ENCODE measurements around the gene KLC1. TPM values are rescaled to one million over a fixed set of nuclear protein-coding genes. Genes with fewer than 3 reads are reported as not detected.

KLC1 gene
- total and polyA plus RNA-seq, 2 donors (not counting 1 experiment from before 2014, with no cell fraction given), result 102 to 243 TPM

DNA sequence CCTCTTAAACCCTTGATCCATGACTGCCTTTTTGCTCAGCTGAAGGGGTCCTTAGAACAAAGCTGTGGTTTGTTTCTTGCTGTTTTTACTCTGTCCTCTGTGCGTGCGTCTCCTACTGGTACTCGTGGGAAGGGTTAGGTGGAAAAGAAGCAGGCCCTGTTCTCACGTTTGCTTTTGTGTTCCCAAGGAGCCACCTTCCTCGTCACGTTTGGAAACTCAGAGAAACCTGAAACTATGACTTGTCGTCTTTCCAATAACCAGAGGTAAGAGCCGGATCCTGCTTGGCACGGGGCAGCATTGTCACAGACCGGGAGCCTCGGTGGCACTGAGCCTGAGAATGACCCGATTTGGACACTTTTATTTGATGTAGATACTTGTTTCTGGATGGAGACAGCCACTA, 99.7 kb downstream of the KLC1 start:
- POLR2A ChIA-PET, result no interaction called here
- intact Hi-C loops (cut with micrococcal nuclease), result no loop called here
- Histone ChIP-seq H4K20me1 (ENCODE audit: control insufficient read depth, insufficient read depth, low read length, poor library complexity, severe bottlenecking) (no peaks in the 10 kb centered on the region), H3K79me2 (ENCODE audit: control insufficient read depth, insufficient read depth, low read length) (peaks cover 2% of the 10 kb centered on the region), H3K27ac (ENCODE audit: low read length in 2 of 2) (no peak overlapping the region), H3K4me3 (ENCODE audit: control extremely low read depth in 1 of 5, extremely low read depth in 1 of 5, insufficient read depth in 1 of 5, low read depth in 2 of 5, low read length in 4 of 5) (no peak overlapping the region), H3K27me3 (replicated peaks in 1 of 4; ENCODE audit: control extremely low read depth in 1 of 4, control insufficient read depth in 3 of 4, insufficient read depth in 4 of 4, low read length in 3 of 4) (no peaks in the 10 kb centered on the region), H2AFZ (ENCODE audit: insufficient read depth, low read depth, low read length, poor library complexity, severe bottlenecking) (no peak overlapping the region), H3K4me1 (ENCODE audit: control insufficient read depth in 2 of 2, insufficient read depth in 2 of 2, low read length in 2 of 2) (no peaks in the 10 kb centered on the region), H3K9ac (ENCODE audit: low read length) (no peak overlapping the region), H3K4me2 (replicated peaks; ENCODE audit: low read depth, low read length, poor library complexity, severe bottlenecking) (no peak overlapping the region), H3K36me3 (replicated peaks in 1 of 2; ENCODE audit: control extremely low read depth in 1 of 2, control insufficient read depth in 1 of 2, extremely low read depth in 1 of 2, insufficient read depth in 2 of 2, low read length in 1 of 2) (peaks cover 0 to 12% of the 10 kb centered on the region in 2 experiments), H3K9me3 (ENCODE audit: control extremely low read depth in 1 of 3, control insufficient read depth in 2 of 3, insufficient read depth in 1 of 3, low read length in 2 of 3) (no peaks in the 10 kb centered on the region)
- Mint-ChIP-seq H3K9me3 (ENCODE audit: insufficient read depth) (no peaks in the 10 kb centered on the region), H3K4me3 (no peak overlapping the region), H3K27ac (no peak overlapping the region), H3K4me1 (no peaks in the 10 kb centered on the region), H3K27me3 (no peaks in the 10 kb centered on the region)
- 98% methylated on average over 12 of the region's 12 CpGs for WGBS (ENCODE audit: insufficient coverage)
- no peak for DNase-seq
- ATAC-seq (ENCODE audit: low read depth), result no peak
- TF ChIP-seq EZH2 (IDR thresholded peaks at IDR 0.05; ENCODE audit: borderline replicate concordance, insufficient read depth, low read depth, low read length, poor library complexity, severe bottlenecking), result no peak
- TF ChIP-seq, protein P1, sequence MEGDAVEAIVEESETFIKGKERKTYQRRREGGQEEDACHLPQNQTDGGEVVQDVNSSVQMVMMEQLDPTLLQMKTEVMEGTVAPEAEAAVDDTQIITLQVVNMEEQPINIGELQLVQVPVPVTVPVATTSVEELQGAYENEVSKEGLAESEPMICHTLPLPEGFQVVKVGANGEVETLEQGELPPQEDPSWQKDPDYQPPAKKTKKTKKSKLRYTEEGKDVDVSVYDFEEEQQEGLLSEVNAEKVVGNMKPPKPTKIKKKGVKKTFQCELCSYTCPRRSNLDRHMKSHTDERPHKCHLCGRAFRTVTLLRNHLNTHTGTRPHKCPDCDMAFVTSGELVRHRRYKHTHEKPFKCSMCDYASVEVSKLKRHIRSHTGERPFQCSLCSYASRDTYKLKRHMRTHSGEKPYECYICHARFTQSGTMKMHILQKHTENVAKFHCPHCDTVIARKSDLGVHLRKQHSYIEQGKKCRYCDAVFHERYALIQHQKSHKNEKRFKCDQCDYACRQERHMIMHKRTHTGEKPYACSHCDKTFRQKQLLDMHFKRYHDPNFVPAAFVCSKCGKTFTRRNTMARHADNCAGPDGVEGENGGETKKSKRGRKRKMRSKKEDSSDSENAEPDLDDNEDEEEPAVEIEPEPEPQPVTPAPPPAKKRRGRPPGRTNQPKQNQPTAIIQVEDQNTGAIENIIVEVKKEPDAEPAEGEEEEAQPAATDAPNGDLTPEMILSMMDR (IDR thresholded peaks at IDR 0.05), result no peak
- CTCF ChIA-PET, result no interaction called here

DNA sequence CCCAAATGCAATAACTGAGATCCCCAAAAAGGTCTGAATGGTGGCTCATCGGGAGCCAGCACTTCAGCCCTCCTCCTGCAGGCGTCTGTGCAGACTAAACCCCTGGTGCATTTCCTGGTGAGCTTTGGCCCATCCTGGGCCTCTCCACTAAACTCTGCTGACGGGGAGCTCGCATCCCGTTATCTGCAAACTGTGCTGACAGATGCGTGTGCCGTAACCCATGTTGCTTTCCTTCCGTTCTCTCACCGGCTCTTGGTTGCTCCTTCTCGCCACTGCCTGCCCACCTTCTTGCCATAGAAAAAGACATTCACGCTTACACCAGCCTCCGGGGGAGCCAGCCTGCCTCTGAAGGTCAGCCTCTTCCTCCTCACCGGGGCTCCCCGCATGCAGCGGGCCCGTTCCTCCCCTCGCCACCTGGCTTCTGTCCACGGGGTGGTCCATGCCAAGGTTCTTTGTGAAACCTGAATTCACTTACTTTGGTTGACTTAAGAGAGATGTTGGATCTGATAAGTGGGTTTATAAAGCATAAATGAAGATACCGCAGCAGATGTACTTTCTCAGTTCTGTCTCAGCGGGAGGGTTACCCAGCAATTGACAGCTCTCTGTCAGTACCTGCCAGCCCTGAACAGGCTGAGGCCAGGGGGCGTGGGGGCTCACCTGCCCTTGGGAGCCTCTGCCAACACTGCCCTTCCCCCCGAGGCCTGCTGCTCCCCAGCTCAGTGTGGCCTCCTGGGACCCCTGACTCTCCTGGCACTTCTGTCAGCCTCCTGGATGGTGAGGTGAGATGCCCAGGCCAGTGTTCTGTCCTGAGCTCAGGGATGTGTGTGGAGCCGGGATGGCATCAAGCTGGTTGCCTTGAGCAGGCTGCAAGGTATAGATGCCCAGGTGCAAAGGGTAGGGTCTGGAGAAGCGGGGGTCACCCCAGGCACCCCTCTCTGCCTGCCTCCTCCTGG, 100.8 kb downstream of the KLC1 start:
- peaks cover 0 to 13% of the 10 kb centered on the region in 2 experiments for H3K36me3 ChIP-seq (replicated peaks in 1 of 2; ENCODE audit: control extremely low read depth in 1 of 2, control insufficient read depth in 1 of 2, extremely low read depth in 1 of 2, insufficient read depth in 2 of 2, low read length in 1 of 2)
- CTCF ChIA-PET, result no interaction called here
- no peak overlapping the region for H3K4me3 ChIP-seq (ENCODE audit: control extremely low read depth in 1 of 5, extremely low read depth in 1 of 5, insufficient read depth in 1 of 5, low read depth in 2 of 5, low read length in 4 of 5)
- TF ChIP-seq, protein P1 (IDR thresholded peaks at IDR 0.05), result no peak
- TF ChIP-seq EZH2 (IDR thresholded peaks at IDR 0.05; ENCODE audit: borderline replicate concordance, insufficient read depth, low read depth, low read length, poor library complexity, severe bottlenecking), result no peak
- no peak overlapping the region for H3K27ac Mint-ChIP-seq
- 94% methylated on average over 24 of the region's 24 CpGs for WGBS (ENCODE audit: insufficient coverage)
- H3K9me3 ChIP-seq (ENCODE audit: control extremely low read depth in 1 of 3, control insufficient read depth in 2 of 3, insufficient read depth in 1 of 3, low read length in 2 of 3), result no peaks in the 10 kb centered on the region
- no peak overlapping the region for H3K4me2 ChIP-seq (replicated peaks; ENCODE audit: low read depth, low read length, poor library complexity, severe bottlenecking)
- POLR2A ChIA-PET, result no interaction called here
- H3K27ac ChIP-seq (ENCODE audit: low read length in 2 of 2), result no peak overlapping the region
- intact Hi-C loops (cut with micrococcal nuclease), result no loop called here
- ATAC-seq (ENCODE audit: low read depth) (no peak), DNase-seq (no peak)
- no peak overlapping the region for H3K4me3 Mint-ChIP-seq
- no peaks in the 10 kb centered on the region for H3K9me3 Mint-ChIP-seq (ENCODE audit: insufficient read depth)
- H3K4me1 Mint-ChIP-seq, result no peaks in the 10 kb centered on the region
- H3K79me2 ChIP-seq (ENCODE audit: control insufficient read depth, insufficient read depth, low read length), result peaks cover 2% of the 10 kb centered on the region
- H2AFZ ChIP-seq (ENCODE audit: insufficient read depth, low read depth, low read length, poor library complexity, severe bottlenecking), result no peak overlapping the region
- no peak overlapping the region for H3K9ac ChIP-seq (ENCODE audit: low read length)
- no peaks in the 10 kb centered on the region for H4K20me1 ChIP-seq (ENCODE audit: control insufficient read depth, insufficient read depth, low read length, poor library complexity, severe bottlenecking)
- H3K27me3 Mint-ChIP-seq, result no peaks in the 10 kb centered on the region
- no peaks in the 10 kb centered on the region for H3K27me3 ChIP-seq (replicated peaks in 1 of 4; ENCODE audit: control extremely low read depth in 1 of 4, control insufficient read depth in 3 of 4, insufficient read depth in 4 of 4, low read length in 3 of 4)
- H3K4me1 ChIP-seq (ENCODE audit: control insufficient read depth in 2 of 2, insufficient read depth in 2 of 2, low read length in 2 of 2), result no peaks in the 10 kb centered on the region

Measured in B cell (primary cell).